HFFc6 (cell line): ENCODE data around the gene TENM4. TPM values are rescaled to one million over a fixed set of nuclear protein-coding genes. Genes with fewer than 3 reads are reported as not detected.

Experiments used
- DNase-seq: peaks from one replicate; pipeline ENCODE4 v3.0.0-alpha.2; 2018
- H3K27ac Mint-ChIP-seq: 2 replicates; pipeline ENCODE4 v1.8.0; 2020; ENCODE audit warnings: mild to moderate bottlenecking, mixed read lengths
- H3K27me3 Mint-ChIP-seq: 2 replicates; pipeline ENCODE4 v1.8.0; 2021; ENCODE audit warnings: mild to moderate bottlenecking, moderate library complexity, mixed read lengths; ENCODE audit not compliant: insufficient read depth
- H3K36me3 Mint-ChIP-seq: 2 replicates; pipeline ENCODE4 v1.8.0; 2021; ENCODE audit warnings: low read depth, mixed read lengths
- H3K4me1 Mint-ChIP-seq: 2 replicates; pipeline ENCODE4 v1.8.0; 2020; ENCODE audit warnings: low read depth, mixed read lengths
- H3K4me3 Mint-ChIP-seq: 2 replicates; pipeline ENCODE4 v1.8.0; 2020; ENCODE audit warnings: mild to moderate bottlenecking, moderate library complexity, mixed read lengths
- H3K9me3 Mint-ChIP-seq: 2 replicates; pipeline ENCODE4 v1.8.0; 2020; ENCODE audit warnings: mild to moderate bottlenecking, mixed read lengths
- total RNA-seq, 6 experiments: library from RNA; stranded (reverse); fragmentation: NEBNext Ultra II Directional; extraction: Animal tissue kit (Norgen Biotek cat#: 25700); gene quantifications; 2 replicates in 1 of 6; 3 replicates in 5 of 6; pipeline ENCODE4 v1.2.3, GENCODE V29; 2021
- TF ChIP-seq, protein P1 (sequence below): fragments of 200-600 bp; sonication (generic); IDR thresholded peaks from 2 replicates; pipeline ENCODE4 v1.5.0; 2021; ENCODE audit warnings: antibody characterized with exemption, mild to moderate bottlenecking

Gene TENM4
- total RNA-seq, 6 experiments from 2014 or later: 20.9 to 45.5 (median 26.5) TPM

DNA sequence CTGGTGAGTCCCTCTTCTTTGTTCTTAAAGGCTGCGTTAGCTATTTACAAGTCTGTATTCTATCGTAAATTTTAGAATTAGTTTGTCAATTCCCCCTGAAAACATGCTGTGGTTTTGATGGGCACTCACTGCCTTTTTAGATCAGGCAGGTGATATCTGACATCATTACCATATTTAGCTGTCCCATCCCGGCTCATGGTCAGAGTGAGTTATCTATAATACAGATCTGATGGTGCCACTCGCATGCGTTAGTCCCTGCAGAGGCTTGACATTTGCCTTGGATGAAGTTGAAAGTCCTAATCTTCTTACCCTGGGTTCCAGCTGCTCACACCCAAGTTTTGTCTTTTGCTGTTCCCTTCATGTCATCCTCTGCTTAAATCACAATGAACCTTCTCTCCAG lies 715.6 kb downstream of the TENM4 start:
- H3K36me3 Mint-ChIP-seq: peaks cover 10% of the 10 kb centered on the region; the same call in 1 of the 2 replicates
- peaks cover 3% of the 10 kb centered on the region; the same call in 1 of the 2 replicates for H3K27me3 Mint-ChIP-seq
- no peak overlapping the region for H3K4me3 Mint-ChIP-seq
- DNase-seq: no peak
- TF ChIP-seq, protein P1, sequence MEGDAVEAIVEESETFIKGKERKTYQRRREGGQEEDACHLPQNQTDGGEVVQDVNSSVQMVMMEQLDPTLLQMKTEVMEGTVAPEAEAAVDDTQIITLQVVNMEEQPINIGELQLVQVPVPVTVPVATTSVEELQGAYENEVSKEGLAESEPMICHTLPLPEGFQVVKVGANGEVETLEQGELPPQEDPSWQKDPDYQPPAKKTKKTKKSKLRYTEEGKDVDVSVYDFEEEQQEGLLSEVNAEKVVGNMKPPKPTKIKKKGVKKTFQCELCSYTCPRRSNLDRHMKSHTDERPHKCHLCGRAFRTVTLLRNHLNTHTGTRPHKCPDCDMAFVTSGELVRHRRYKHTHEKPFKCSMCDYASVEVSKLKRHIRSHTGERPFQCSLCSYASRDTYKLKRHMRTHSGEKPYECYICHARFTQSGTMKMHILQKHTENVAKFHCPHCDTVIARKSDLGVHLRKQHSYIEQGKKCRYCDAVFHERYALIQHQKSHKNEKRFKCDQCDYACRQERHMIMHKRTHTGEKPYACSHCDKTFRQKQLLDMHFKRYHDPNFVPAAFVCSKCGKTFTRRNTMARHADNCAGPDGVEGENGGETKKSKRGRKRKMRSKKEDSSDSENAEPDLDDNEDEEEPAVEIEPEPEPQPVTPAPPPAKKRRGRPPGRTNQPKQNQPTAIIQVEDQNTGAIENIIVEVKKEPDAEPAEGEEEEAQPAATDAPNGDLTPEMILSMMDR: no peak
- H3K9me3 Mint-ChIP-seq: no peaks in the 10 kb centered on the region
- H3K27ac Mint-ChIP-seq: no peak overlapping the region
- H3K4me1 Mint-ChIP-seq: peaks cover 12% of the 10 kb centered on the region

DNA sequence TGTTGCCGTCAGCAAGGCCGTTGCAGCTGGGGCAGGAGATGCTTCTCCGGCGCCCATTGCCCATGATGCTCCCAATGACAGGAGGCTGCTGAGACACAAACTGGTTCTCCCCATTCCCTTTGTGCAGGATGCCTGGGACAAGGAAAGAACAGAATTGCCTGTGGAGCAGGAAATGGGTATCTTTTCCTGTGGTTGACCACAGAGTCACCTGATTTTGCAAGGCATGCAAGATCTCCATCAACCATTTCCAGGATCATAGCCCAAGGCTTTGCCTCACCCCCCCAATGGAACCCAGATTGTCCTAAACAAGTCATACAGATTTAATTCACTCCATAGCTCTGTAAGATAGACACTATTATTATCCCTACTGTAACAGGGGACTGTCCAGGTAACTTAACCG lies 718.0 kb downstream of the TENM4 start:
- peaks cover 3% of the 10 kb centered on the region; the same call in 1 of the 2 replicates for H3K27me3 Mint-ChIP-seq
- peaks cover 12% of the 10 kb centered on the region for H3K4me1 Mint-ChIP-seq

DNA sequence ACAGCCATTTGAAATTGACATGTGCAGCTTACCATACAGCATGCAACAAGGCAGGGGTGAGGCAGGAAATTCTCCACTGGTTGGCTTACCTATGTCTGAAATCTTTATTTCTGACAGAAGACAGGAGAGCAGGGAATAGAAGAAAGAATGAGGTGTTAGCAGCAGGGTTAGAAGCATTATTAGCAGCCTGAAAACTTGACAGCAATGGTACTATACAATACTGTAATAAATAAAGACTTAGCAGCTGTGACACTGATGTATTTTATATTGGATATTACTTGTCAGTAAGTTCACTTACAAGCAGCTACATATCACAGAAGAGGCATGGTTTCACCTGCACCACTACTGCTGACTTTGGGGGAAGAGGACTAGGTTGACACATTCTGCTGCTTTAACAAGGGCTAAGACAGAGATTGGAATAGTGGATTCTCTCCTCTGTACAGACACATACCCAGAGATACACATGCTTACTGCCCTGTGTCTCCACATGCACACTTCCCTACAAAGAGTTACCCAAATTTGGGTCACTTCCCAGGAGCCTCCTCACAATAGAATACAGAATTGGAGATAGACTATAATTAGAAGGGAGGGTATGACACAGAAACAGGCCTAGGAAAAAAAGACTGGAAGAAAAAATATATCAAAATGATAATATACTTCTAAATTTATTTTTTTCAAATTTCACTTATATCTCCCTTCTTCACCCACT lies 720.4 kb downstream of the TENM4 start:
- H3K27ac Mint-ChIP-seq: no peak overlapping the region
- peaks cover 3% of the 10 kb centered on the region; the same call in 1 of the 2 replicates for H3K27me3 Mint-ChIP-seq
- DNase-seq: no peak
- peaks cover 27% of the 10 kb centered on the region for H3K4me1 Mint-ChIP-seq
- H3K9me3 Mint-ChIP-seq: no peaks in the 10 kb centered on the region
- no peak overlapping the region for H3K4me3 Mint-ChIP-seq
- peaks cover 8% of the 10 kb centered on the region; the same call in 1 of the 2 replicates for H3K36me3 Mint-ChIP-seq
- TF ChIP-seq, protein P1: no peak

More for the DNA sequence above, 718.0 kb downstream of the TENM4 start:
- TF ChIP-seq, protein P1: no peak
- no peak overlapping the region for H3K4me3 Mint-ChIP-seq
- DNase-seq: no peak
- peaks cover 5% of the 10 kb centered on the region; the same call in 1 of the 2 replicates for H3K36me3 Mint-ChIP-seq
- no peaks in the 10 kb centered on the region for H3K9me3 Mint-ChIP-seq
- H3K27ac Mint-ChIP-seq: no peak overlapping the region

DNA sequence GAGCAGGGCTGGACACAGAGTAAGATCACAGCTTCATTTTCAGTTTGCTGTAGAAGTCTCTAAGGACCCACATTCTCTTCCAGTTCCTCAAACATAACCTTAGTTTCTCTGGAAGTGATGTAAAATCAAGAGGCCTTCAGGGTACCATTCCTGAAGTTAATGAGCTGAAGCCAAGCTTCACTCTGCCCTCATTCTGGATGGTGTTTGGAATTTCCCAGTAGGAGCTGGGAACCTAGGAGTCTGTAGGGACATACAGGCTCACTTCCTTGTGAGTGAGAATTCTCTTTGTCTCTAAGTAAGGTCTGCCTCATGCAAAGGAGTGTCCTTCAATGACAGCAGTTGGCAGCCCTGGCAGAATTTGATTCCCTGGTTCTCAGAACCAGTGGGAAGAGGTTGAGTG lies 723.8 kb downstream of the TENM4 start:
- Mint-ChIP-seq H3K4me1 (peaks cover 21% of the 10 kb centered on the region), H3K27me3 (peaks cover 3% of the 10 kb centered on the region; the same call in 1 of the 2 replicates), H3K4me3 (no peak overlapping the region), H3K27ac (no peak overlapping the region), H3K36me3 (peaks cover 8% of the 10 kb centered on the region; the same call in 1 of the 2 replicates), H3K9me3 (no peaks in the 10 kb centered on the region)
- no peak for DNase-seq
- TF ChIP-seq, protein P1: no peak

DNA sequence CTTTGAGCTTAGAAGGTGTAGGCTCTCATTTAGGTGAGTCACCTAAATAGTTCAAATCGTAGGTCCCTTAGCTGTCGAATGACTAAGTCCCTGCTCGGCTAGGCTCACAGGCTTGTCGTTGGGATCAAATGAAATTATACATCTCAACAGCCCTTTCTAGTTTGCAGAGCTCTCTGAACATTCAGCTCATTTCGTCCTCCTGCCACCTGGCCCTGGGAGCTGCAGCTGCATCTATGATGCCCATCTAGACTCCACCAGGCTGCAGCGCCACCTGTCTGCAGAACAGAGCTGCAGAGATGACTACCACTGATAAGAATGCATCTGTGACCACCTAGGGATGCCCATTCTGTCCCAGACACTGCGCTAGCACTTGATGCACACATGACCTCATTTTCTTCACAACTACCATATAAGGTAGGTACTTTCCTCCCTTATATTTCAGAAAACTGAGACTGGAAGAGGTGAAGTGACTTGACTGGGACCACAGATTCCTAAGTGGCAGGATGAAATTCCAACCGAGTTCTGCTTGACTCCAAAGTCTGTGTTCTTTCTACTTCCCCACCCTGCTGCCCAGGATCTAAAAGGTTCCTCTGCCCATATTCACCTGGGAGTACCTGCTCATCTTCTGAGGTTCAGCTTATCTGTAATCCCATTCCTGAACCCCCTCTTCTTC lies 725.1 kb downstream of the TENM4 start:
- no peaks in the 10 kb centered on the region for H3K27me3 Mint-ChIP-seq
- TF ChIP-seq, protein P1: peak; percentile 92
- no peaks in the 10 kb centered on the region for H3K9me3 Mint-ChIP-seq
- peak; percentile 89 for DNase-seq
- H3K36me3 Mint-ChIP-seq: peaks cover 11% of the 10 kb centered on the region; the same call in 1 of the 2 replicates
- peak overlapping the region; percentile 67 for H3K4me3 Mint-ChIP-seq
- peaks cover 21% of the 10 kb centered on the region for H3K4me1 Mint-ChIP-seq
- peak overlapping the region; percentile 69 for H3K27ac Mint-ChIP-seq
